ENCODE measurements around the gene ZNF407.
"Not testable (repeated sequence)": the region's sequence is repeated elsewhere in the genome, so short reads cannot be mapped to it uniquely, and the experiment has no call there.

Gene ZNF407

DNA sequence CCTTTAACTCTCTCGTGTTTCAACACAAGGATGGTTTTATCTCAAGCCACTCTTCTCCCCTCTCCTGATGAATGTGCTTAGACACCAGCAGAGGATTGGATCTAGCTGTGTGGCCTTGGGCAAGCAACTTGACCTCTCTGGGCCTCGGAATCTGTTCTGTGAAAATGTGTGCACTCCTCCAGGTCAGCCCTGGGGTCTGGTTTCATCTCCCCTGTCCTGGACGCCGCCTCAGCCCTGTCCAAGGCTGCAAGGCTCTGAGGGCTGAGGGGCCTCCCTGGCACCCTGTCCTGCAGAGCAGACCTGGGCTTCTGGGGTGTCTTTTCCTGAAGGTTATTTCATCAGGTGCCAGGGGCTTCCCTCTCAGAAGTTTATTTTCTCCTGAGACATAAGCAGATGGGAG lies 34.9 kb upstream of the ZNF407 start:
- no peak overlapping the region for H3K4me3 ChIP-seq (ENCODE audit: low read depth, low read length)
- TF ChIP-seq, protein P1, sequence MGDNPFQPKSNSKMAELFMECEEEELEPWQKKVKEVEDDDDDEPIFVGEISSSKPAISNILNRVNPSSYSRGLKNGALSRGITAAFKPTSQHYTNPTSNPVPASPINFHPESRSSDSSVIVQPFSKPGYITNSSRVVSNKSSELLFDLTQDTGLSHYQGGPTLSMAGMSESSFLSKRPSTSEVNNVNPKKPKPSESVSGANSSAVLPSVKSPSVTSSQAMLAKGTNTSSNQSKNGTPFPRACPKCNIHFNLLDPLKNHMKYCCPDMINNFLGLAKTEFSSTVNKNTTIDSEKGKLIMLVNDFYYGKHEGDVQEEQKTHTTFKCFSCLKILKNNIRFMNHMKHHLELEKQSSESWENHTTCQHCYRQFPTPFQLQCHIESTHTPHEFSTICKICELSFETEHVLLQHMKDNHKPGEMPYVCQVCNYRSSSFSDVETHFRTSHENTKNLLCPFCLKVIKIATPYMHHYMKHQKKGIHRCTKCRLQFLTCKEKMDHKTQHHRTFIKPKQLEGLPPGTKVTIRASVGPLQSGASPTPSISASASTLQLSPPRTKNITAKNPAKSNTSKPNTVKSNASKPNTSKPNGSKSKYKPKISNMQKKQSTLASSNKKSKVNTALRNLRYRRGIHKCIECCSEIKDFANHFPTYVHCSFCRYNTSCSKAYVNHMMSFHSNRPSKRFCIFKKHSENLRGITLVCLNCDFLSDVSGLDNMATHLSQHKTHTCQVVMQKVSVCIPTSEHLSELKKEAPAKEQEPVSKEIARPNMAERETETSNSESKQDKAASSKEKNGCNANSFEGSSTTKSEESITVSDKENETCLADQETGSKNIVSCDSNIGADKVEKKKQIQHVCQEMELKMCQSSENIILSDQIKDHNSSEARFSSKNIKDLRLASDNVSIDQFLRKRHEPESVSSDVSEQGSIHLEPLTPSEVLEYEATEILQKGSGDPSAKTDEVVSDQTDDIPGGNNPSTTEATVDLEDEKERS (tag by site-specific recombination; IDR thresholded peaks at IDR 0.05), result no peak
- TF ChIP-seq, protein P2, sequence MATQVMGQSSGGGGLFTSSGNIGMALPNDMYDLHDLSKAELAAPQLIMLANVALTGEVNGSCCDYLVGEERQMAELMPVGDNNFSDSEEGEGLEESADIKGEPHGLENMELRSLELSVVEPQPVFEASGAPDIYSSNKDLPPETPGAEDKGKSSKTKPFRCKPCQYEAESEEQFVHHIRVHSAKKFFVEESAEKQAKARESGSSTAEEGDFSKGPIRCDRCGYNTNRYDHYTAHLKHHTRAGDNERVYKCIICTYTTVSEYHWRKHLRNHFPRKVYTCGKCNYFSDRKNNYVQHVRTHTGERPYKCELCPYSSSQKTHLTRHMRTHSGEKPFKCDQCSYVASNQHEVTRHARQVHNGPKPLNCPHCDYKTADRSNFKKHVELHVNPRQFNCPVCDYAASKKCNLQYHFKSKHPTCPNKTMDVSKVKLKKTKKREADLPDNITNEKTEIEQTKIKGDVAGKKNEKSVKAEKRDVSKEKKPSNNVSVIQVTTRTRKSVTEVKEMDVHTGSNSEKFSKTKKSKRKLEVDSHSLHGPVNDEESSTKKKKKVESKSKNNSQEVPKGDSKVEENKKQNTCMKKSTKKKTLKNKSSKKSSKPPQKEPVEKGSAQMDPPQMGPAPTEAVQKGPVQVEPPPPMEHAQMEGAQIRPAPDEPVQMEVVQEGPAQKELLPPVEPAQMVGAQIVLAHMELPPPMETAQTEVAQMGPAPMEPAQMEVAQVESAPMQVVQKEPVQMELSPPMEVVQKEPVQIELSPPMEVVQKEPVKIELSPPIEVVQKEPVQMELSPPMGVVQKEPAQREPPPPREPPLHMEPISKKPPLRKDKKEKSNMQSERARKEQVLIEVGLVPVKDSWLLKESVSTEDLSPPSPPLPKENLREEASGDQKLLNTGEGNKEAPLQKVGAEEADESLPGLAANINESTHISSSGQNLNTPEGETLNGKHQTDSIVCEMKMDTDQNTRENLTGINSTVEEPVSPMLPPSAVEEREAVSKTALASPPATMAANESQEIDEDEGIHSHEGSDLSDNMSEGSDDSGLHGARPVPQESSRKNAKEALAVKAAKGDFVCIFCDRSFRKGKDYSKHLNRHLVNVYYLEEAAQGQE (tag by site-specific recombination; IDR thresholded peaks at IDR 0.05), result no peak
- TF ChIP-seq KLF1 (tag by site-specific recombination; IDR thresholded peaks at IDR 0.05) (no peak), ZFP41 (tag by site-specific recombination; IDR thresholded peaks at IDR 0.05; ENCODE audit: borderline replicate concordance) (no peak), ZNF558 (tag by site-specific recombination; IDR thresholded peaks at IDR 0.05) (no peak), REPIN1 (tag by site-specific recombination; IDR thresholded peaks at IDR 0.05; ENCODE audit: low read depth) (no peak), ZNF239 (tag by site-specific recombination; IDR thresholded peaks at IDR 0.05) (no peak), ZNF354C (tag by site-specific recombination; IDR thresholded peaks at IDR 0.05; ENCODE audit: borderline replicate concordance, low read depth) (no peak), SP2 (tag by site-specific recombination; IDR thresholded peaks at IDR 0.05) (no peak), ZNF521 (tag by site-specific recombination; IDR thresholded peaks at IDR 0.05) (no peak), ZNF621 (tag by site-specific recombination; IDR thresholded peaks at IDR 0.05) (no peak), ZNF792 (tag by site-specific recombination; IDR thresholded peaks at IDR 0.05) (no peak), ZBTB7A (tag by site-specific recombination; IDR thresholded peaks at IDR 0.05; ENCODE audit: low read depth) (no peak)
- ChIA-PET POLR2A (no interaction called here), CTCF (interaction anchor here (1.5 to 1.8 kb wide), 2 partner anchors 9 to 11 kb away, joined by 6 to 9 read pairs; no protein-coding TSS in a partner anchor)
- no peak overlapping the region for H3K27ac ChIP-seq (ENCODE audit: extremely low read depth, low read depth, low read length)
- H3K9me3 ChIP-seq (ENCODE audit: control insufficient read depth, insufficient read depth, low read depth, low read length), result no peaks in the 10 kb centered on the region
- no peaks in the 10 kb centered on the region for H3K4me1 ChIP-seq (ENCODE audit: control insufficient read depth, insufficient read depth, low read length)
- no peaks in the 10 kb centered on the region for H3K36me3 ChIP-seq (ENCODE audit: control insufficient read depth in 2 of 2, insufficient read depth in 1 of 2, low read length in 2 of 2)

DNA sequence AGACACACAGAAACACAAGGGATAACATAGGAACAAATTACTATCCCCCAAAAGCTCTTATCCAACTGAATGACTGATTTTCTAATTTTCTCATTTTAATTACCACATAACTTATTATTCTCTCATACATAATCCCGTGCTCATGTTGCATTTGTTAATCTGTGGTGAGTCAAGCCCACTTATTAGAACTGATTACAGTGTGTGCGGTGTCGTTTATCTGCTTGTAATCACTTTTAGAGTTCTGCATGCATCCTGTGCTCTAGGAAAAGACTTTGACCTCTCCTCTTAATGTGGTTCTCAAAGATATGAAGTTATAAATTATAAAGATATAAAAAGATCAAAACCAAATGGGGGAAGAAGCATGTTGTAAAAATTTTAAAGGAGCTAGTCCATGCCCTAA lies 33.7 kb upstream of the ZNF407 start:
- ChIA-PET POLR2A (no interaction called here), CTCF (interaction anchor here (1.7 kb wide), 1 partner anchor 12 kb away, joined by 13 read pairs; no protein-coding TSS in a partner anchor)
- Histone ChIP-seq H3K4me1 (ENCODE audit: control insufficient read depth, insufficient read depth, low read length) (no peaks in the 10 kb centered on the region), H3K4me3 (ENCODE audit: low read depth, low read length) (no peak overlapping the region), H3K9me3 (ENCODE audit: control insufficient read depth, insufficient read depth, low read depth, low read length) (no peaks in the 10 kb centered on the region), H3K27ac (ENCODE audit: extremely low read depth, low read depth, low read length) (no peak overlapping the region), H3K36me3 (ENCODE audit: control insufficient read depth in 2 of 2, insufficient read depth in 1 of 2, low read length in 2 of 2) (no peaks in the 10 kb centered on the region)
- TF ChIP-seq ZBTB21 (tag by site-specific recombination; IDR thresholded peaks at IDR 0.05), result no peak
- no peak for TF ChIP-seq ZNF791 (tag by site-specific recombination; IDR thresholded peaks at IDR 0.05)
- TF ChIP-seq ZNF549 (tag by site-specific recombination; IDR thresholded peaks at IDR 0.05), result no peak
- no peak for TF ChIP-seq ZNF837 (tag by site-specific recombination; IDR thresholded peaks at IDR 0.05)
- no peak for TF ChIP-seq GLI2 (tag by site-specific recombination; IDR thresholded peaks at IDR 0.05; ENCODE audit: borderline replicate concordance, low read depth)
- TF ChIP-seq, protein P3, sequence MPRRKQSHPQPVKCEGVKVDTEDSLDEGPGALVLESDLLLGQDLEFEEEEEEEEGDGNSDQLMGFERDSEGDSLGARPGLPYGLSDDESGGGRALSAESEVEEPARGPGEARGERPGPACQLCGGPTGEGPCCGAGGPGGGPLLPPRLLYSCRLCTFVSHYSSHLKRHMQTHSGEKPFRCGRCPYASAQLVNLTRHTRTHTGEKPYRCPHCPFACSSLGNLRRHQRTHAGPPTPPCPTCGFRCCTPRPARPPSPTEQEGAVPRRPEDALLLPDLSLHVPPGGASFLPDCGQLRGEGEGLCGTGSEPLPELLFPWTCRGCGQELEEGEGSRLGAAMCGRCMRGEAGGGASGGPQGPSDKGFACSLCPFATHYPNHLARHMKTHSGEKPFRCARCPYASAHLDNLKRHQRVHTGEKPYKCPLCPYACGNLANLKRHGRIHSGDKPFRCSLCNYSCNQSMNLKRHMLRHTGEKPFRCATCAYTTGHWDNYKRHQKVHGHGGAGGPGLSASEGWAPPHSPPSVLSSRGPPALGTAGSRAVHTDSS (tag by site-specific recombination; IDR thresholded peaks at IDR 0.05), result no peak

DNA sequence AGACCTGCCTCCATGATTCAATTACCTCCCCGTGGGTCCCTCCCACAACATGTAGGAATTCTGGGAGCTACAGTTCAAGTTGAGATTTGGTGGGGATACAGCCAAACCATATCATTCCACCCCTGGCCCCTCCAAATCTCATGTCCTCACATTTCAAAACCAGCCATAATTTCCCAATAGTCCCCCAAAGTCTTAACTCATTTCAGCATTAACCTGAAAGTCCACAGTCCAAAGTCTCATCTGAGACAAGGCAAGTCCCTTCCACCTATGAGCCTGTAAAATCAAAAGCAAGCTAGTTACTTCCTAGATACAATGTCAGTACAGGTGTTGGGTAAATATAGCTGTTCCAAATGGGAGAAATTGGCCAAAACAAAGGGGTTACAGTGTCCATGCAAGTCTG lies 32.5 kb upstream of the ZNF407 start:
- H3K4me1 ChIP-seq (ENCODE audit: control insufficient read depth, insufficient read depth, low read length); H3K9me3 ChIP-seq (ENCODE audit: control insufficient read depth, insufficient read depth, low read depth, low read length); H3K36me3 ChIP-seq (ENCODE audit: control insufficient read depth in 2 of 2, insufficient read depth in 1 of 2, low read length in 2 of 2); H3K27ac ChIP-seq (ENCODE audit: extremely low read depth, low read depth, low read length); POLR2A ChIA-PET; H3K4me3 ChIP-seq (ENCODE audit: low read depth, low read length): not testable (repeated sequence)
- CTCF ChIA-PET, result interaction anchor here (0.8 to 1.7 kb wide), 2 partner anchors 12 to 13 kb away, joined by 3 to 13 read pairs; no protein-coding TSS in a partner anchor

All from HEK293 (cell line).